ENCODE measurements around the gene MMD2.

Gene MMD2

GRCh38 chr7:4957847-4958476 lies 1.0 kb downstream of the MMD2 start:
- DNase-seq (ENCODE audit: low spot score): no peak

GRCh38 chr7:4951903-4952636 lies 6.9 kb downstream of the MMD2 start:
- peak; percentile 59 for DNase-seq (ENCODE audit: low spot score)

GRCh38 chr7:4951304-4951703 lies 7.7 kb downstream of the MMD2 start:
- no peak for DNase-seq (ENCODE audit: low spot score)

DNA sequence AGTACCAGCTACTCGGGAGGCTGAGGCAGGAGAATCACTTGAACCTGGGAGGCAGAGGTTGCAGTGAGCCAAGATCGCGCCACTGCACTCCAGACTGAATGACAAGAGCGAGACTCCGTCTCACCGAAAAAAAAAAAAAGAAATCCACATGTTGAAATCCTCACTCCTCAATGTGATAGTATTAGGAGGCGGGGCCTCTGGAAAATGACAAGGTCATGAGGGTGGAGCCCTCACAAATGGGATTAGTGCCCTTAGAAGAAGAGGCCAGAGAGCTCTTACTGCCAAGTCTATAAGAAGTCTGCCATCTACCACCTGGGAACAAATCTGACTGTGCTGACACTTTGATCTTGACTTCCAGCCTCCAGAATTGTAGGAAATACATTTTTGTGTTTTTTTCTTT lies 10.6 kb downstream of the MMD2 start:
- no peak for DNase-seq (ENCODE audit: low spot score)

GRCh38 chr7:4945949-4946348 lies 13.0 kb downstream of the MMD2 start:
- DNase-seq (ENCODE audit: low spot score): no peak

DNA sequence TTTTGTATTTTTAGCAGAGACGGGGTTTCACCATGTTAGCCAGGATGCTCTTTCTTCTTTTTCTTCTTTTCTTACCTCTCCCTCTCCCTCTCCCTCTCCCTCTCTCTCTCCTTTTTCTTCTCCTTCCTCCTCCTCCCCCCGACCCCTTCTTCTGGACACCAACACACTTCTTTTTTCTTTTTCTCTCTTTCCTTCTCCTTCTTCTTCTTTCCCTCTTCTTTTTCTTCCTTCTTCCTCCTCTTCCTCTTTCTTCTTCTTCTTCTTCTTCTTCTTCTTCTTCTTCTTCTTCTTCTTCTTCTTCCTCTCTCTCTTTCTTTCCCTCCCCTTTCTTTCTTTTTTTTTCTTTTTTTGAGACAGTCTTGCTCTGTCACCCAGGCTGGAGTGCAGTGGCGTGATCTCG lies 14.0 kb downstream of the MMD2 start:
- DNase-seq (ENCODE audit: low spot score): no peak

DNA sequence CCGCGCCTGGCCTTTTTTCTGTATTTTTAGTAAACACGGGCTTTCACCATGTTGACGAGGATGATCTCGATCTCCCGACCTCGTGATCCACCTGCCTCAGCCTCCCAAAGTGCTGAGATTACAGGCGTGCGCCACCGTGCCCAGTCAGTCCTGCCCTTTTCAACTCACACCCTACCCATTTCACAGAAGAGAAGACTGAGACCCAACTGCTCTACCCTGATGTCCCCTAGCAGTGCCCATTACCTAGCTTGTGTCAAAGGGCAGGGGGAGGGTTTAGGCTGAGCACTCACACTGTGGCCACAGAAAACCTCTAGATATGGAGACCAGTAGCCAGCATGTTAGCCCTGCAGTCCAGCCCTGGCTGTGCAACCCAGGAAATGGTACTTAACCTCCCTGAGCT lies 15.7 kb downstream of the MMD2 start:
- no peak for DNase-seq (ENCODE audit: low spot score)

DNA sequence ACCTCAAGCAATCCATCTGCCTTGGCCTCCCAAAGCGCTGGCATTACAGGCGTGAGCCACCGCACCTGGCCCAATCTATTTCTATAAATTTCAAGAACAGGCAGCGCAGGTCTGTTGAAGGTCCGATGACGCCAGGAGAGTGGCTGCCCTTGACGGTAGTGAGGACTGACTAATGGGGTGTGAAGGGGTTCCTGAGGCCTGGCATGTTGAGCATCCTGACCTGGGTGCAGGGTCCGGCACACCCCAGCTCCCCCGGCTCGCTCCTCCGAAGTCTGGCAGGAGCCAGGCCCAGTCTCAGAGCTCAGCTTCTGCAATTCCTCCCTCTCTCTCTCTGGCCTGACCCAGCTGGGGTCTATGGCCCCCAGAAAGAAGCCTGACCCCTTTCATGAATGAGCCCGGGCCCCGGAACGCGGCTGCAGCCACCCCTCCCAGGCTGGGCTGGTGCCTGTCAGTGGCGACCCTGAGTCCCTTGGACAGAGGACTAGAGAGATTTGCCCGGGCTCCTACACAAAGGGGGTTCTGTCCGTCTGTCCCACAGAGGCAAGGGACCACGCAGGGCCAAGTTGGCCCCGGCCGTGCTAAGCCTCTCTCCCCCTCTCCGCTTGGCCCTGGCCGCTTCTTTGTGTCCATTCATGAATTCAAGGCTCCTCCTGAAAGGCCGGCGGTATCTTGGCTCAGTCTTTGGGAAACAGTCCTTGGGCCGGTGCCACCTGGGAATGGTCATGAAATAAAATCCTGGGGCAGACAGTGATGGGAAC lies 18.8 kb downstream of the MMD2 start:
- no peak for DNase-seq (ENCODE audit: low spot score)

DNA sequence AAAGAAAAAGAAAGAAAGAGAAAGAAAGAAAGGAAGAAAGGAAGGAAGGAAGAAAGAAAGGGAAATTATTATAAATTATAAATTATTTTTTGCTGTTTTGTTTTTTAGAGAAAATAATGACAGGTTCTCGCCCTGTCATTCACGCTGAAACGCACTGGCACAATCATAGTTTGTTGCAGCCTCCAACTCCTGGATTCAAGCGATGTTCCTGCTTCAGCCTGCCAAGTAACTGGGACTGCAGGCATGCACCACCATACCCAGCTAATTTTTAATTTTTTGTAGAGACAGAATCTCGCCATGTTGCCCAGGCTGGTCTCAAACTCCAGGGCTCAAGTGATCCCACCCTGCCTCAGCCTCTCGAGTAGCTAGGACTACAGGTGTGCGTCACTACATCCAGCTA lies 21.6 kb downstream of the MMD2 start:
- no peak for DNase-seq (ENCODE audit: low spot score)

DNA sequence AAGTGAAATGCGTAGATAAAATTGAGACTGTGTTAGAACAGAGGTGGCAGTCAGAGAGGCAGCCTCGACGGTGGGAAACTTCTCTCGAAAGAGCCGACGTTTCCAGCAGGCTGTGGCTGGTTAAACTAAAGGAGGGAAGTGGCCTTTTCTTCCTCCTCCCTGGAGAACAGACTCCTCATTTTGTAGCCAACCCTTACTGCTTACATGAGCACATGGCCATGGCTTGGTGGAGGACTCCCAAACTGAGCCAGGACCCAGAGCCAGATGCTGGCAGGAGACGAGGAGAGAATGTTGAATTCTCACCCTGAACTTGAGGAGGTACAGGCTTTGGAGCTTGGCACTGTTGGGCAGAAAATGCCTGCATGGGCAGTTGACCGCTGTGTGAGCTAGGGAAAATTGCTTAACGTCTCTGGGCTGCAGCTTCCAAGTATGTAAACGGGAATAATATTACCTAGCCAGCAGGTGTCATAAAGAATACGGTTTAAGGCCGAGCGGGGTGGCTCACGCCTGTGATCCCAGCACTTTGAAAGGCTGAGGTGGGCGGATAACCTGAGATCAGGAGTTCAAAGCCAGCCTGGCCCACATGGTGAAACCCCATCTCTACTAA lies 24.5 kb downstream of the MMD2 start:
- DNase-seq (ENCODE audit: low spot score): no peak

GRCh38 chr7:4931943-4932342 lies 27.0 kb downstream of the MMD2 start:
- DNase-seq (ENCODE audit: low spot score): no peak

DNA sequence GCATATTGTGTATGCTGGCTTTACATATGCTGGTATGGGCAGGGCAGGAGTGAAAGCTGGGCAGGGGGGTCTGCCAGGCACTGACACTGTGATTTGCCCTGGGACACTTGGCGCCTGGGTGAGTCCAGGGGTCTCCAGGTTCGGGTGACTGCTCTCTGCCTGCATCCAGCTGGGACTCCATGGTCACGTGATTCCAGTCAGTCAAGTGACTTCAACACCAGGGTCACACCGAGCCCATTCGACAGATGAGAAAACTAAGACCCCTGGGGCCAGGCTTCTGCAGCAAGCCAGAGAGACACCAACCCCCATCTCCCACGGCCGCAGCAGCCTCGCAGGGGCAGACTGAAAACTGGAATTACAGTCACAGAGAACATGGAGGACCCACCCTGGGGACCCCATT lies 30.0 kb downstream of the MMD2 start:
- DNase-seq (ENCODE audit: low spot score): no peak

- DNase-seq (ENCODE audit: low spot score): no peak
These were observed 30.5 kb downstream of the MMD2 start for GRCh38 chr7:4928445-4928844.

GRCh38 chr7:4919969-4920766 lies 38.8 kb downstream of the MMD2 start:
- no peak for DNase-seq (ENCODE audit: low spot score)

DNA sequence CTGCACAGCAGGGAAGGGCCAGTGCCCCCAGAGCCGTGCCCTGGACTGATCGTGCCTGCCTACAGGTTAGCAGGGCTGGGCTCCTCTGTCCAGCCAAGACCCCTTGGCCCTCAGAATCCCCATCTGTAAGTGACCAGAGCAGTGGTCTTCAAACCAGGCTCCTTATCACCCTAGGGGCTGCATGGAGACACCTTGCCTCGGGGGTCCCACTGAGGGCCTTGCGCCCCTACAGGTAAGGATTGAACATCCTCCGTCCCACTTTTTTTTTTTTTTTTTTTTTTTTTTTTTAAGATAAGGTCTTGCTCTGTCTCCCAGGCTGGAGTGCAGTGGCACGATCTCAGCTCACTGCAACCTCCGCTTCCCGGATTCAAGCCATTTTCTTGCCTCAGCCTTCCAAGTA lies 42.9 kb downstream of the MMD2 start:
- DNase-seq (ENCODE audit: low spot score): no peak

GRCh38 chr7:4911111-4911828 lies 47.7 kb downstream of the MMD2 start:
- DNase-seq (ENCODE audit: low spot score): no peak

- DNase-seq (ENCODE audit: low spot score): no peak
These were observed 52.3 kb downstream of the MMD2 start for GRCh38 chr7:4906682-4907081.

DNA sequence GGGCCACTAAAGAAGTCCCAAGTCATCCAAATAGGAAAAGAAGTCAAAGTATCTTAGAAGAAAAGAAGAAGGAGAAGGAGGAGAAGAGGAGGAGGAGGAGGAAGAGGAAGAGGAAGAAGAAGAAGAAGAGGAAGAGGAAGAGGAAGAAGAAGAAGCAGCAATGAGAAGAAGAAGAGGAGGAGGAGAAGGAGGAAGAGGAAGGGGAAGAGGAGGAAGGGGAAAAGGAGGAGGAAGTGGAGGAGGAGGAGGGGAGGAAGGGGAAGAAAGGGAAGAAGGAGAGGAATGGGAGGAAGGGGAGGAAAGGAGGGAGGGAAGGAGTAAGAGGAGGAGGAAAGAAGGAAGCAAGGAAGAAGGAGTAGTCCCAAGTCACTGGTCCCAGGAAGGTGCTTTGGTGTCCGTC lies 53.8 kb downstream of the MMD2 start:
- DNase-seq (ENCODE audit: low spot score): no peak

DNA sequence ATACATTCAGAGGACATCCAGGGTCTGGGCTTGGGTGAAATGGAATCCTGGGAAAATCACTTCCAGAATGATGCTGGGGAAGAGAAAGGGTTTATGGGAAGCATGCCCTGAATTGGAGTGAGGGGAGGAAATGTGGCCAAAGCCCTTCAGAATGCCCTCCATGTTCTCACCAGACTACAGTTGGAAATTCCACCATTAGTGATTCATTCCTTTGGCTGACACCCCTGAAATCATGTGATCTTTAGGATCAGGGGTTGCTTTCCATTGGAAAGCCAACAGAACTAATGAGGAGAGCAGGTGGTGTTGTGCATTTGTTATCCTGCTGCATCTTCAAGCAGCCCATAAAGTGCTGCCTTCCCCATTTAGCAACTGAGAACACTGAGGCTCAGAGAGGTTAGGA lies 54.6 kb downstream of the MMD2 start:
- DNase-seq (ENCODE audit: low spot score): no peak

DNA sequence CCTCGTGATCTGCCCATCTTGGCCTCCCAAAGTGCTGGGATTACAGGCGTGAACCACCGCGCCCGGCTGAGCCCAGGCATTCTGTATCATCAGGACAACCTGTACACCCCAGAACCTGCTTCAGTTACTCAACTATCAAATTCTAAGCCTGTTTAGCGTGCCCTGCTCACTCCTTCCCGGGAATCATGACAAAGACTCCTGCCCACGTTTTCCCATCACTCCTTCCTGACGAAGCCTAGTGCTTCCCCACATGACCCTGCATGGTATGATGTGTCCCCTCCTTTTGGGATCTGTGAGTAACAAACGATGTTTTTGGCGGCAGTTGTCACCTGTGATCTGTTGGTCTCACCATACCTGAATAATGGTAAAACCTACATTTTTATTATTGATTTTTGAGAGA lies 63.2 kb downstream of the MMD2 start:
- DNase-seq (ENCODE audit: low spot score): no peak

GRCh38 chr7:4894482-4894881 lies 64.5 kb downstream of the MMD2 start:
- DNase-seq (ENCODE audit: low spot score): no peak
